Measurements from ENCODE around the gene BRF1.

BRF1 gene

GRCh38 chr14:105173901-105174894 is 126.6 kb downstream of the BRF1 start:
- DNase-seq (ENCODE audit: low read depth in 2 of 2): peak in 1 of 2 donors; percentile 21

GRCh38 chr14:105173145-105173544 is 127.7 kb downstream of the BRF1 start:
- no peak for DNase-seq (ENCODE audit: low read depth in 2 of 2)

GRCh38 chr14:105172476-105172875 is 128.3 kb downstream of the BRF1 start:
- no peak for DNase-seq (ENCODE audit: low read depth in 2 of 2)

- no peak for DNase-seq (ENCODE audit: low read depth in 2 of 2)
These were observed 129.7 kb downstream of the BRF1 start for GRCh38 chr14:105171004-105171673.

- DNase-seq (ENCODE audit: low read depth in 2 of 2): no peak
These were observed 130.8 kb downstream of the BRF1 start for GRCh38 chr14:105169776-105170655.

GRCh38 chr14:105168979-105169507 is 131.8 kb downstream of the BRF1 start:
- no peak for DNase-seq (ENCODE audit: low read depth in 2 of 2)

DNA sequence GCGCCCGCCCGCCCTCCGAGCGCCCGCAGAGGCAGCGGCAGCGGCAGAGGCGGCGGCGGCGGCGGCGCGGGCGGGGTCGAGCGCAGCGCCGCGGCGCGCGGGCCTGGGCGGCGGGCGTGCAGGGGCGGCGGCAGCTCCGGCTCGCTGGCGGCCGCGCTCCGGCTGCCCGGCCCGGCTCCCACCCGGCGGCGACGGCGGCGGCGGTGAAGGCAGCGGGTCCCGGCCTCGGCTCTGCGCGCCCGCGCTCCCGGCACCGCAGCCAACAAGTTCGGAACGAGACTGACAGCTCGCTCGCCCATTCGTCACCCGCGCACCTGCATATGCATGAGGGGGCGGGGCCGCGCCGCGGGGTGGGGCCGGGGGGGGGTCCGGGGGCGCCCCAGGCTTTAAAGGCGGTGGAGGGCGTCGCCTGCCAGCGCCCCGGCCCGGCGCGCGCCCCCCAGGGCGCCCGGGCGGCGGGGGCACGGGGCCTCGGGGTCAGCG is 132.3 kb downstream of the BRF1 start, which contains the start of gene JAG2:
Gene JAG2 (minus strand): TSS at position 281 of the 483 bp plus-strand sequence. CDS start 356 bp downstream, outside the sequence.
- peak in 1 of 2 donors; percentile 24 for DNase-seq (ENCODE audit: low read depth in 2 of 2)

DNA sequence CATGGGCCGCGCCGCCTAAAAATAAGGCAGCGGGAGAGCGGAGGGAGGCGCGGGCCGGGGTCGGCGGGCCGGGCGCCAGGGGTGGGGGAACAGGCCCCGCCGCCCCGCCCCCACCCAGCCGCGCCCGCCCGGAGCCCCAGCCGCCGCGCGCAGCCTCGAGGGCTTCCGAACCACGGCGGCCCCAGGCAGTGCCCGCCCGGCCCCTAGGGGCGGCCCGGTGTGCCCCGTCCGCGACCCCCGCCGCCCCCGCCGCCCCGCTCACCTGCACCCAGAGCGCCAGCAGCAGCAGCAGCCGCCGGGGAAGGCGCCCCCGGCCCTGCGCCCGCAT is 132.7 kb downstream of the BRF1 start:
- no peak for DNase-seq (ENCODE audit: low read depth in 2 of 2)

GRCh38 chr14:105167303-105168092 is 133.3 kb downstream of the BRF1 start:
- DNase-seq (ENCODE audit: low read depth in 2 of 2): no peak

DNA sequence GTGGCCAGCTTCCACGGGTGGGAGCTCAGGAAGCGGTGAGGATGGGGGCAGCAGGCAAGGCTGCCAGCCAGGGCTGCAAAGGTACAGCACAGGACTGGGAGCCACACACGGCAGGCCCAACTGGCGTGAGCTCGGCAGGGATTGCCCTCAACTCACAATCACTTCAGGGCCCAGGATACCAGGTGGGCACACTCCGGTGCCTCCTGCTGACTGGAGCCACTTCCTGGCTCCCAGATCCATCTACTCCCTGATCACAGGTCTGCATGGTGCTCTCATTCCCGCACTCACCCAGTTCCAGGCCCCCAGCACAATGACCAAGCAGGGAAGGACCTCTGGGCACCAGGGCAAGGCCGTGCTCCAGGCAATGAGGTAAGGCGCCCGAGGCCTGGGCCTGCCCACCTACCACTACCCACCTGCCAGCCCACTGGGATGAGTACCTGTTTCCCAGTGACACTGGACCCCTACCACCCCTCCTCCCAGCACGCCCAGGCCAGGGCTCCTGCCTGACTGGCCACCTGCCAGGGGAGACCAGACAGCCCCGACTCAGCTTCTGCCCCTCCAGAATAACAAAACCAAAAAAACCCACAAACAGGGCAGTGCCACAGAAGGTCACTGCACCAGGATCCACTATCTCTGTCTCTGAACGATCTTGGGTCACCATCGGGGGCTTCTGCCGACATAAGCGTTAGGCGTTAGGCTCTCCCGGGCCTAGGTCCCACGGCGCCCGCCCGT is 134.1 kb downstream of the BRF1 start:
- DNase-seq (ENCODE audit: low read depth in 2 of 2): no peak

GRCh38 chr14:105165761-105166485 is 134.9 kb downstream of the BRF1 start:
- DNase-seq (ENCODE audit: low read depth in 2 of 2): no peak

- DNase-seq (ENCODE audit: low read depth in 2 of 2): no peak
These were observed 135.6 kb downstream of the BRF1 start for GRCh38 chr14:105165134-105165704.

DNA sequence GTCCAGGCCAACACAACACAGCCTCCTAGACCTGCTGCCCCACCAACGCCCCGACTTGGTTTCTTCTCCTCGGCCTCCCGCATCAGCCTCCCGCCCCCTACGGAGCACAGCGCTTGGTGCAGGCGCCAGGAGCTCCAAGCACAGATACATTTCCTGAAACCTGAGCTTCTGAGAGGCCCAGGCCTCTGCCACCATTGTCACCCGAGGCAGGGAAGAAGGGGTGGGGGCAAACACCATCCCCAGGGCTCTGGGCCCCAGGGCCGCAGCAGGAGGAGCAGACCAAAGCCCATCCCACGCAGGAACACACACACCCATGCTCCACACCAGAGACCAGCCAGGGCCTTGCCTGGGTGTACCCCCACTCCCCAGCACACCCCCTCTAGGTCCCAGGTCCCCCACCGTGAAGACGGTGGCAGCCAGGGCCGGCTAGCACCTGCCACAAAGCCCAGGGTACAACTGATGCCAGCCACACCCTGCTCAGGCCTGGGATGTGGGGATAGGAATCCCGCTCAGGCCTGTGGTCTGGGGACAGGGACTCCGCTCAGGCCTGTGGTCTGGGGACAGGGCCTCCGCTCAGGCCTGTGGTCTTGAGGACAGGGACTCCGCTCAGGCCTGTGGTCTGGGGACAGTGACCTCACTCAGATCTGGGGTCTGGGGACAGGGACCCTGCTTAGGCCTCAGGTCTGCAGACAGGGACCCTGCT is 137.6 kb downstream of the BRF1 start:
- DNase-seq (ENCODE audit: low read depth in 2 of 2): no peak

DNA sequence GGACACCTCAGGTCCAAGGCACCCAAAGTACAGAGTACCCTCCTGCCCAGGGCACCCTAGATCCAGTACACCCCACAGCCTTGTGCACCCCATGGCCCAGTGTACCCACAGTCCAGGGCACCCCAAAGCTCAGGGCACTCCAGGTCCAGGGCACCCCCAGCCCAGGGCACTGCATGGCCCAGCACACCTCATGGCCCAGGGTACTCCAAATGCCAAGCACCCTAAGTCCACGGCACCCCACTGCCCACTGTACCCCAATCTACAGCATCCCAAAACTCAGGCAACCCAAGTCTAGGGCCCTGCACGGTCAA is 138.2 kb downstream of the BRF1 start:
- DNase-seq (ENCODE audit: low read depth in 2 of 2): no peak

- DNase-seq (ENCODE audit: low read depth in 2 of 2): no peak
These were observed 138.7 kb downstream of the BRF1 start for GRCh38 chr14:105161964-105162668.

- DNase-seq (ENCODE audit: low read depth in 2 of 2): no peak
These were observed 139.5 kb downstream of the BRF1 start for GRCh38 chr14:105161309-105161708.

DNA sequence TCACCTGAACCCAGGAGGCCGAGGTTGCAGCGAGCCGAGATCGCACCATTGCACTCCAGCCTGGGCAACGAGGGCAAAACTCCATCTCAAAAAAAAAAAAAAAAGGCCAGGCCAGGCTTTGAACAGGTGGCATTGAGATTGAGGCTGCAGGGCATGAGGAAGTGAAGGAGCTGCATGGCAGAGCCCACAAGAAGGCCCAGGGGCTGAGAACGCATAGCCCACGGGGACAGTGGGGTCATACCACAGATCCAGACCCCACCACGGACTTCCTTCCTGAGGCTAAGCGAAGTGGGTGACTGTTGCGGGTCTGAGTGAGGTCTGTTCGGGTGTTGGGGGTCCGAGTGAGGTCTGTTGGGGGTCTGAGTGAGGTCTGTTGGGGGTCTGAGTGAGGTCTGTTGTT is 140.0 kb downstream of the BRF1 start:
- DNase-seq (ENCODE audit: low read depth in 2 of 2): no peak

DNA sequence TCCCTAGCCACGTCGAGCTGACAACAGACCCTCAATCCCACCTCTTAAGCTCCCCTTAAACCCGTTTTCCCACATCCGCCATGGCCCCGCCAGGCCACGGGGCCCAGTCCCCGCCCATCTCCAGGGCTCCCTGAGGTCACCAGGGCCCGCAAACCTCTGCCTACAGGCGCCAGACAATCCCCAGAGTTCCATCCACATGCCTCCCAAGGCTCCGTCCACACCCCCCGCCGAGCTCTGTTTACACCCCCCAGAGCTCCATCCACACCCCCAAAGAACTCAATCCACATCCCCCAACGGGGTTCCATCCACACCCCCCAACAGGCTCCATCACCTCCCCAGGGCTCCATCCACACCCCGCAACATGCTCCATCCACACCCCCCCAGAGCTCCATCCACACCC is 141.5 kb downstream of the BRF1 start:
- no peak for DNase-seq (ENCODE audit: low read depth in 2 of 2)
